ENCODE measurements around the gene IRF2. TPM values are rescaled to one million over a fixed set of nuclear protein-coding genes. Genes with fewer than 3 reads are reported as not detected.

IRF2 gene
- total RNA-seq, 2 experiments from 2014 or later: 11.4 to 14.9 TPM

DNA sequence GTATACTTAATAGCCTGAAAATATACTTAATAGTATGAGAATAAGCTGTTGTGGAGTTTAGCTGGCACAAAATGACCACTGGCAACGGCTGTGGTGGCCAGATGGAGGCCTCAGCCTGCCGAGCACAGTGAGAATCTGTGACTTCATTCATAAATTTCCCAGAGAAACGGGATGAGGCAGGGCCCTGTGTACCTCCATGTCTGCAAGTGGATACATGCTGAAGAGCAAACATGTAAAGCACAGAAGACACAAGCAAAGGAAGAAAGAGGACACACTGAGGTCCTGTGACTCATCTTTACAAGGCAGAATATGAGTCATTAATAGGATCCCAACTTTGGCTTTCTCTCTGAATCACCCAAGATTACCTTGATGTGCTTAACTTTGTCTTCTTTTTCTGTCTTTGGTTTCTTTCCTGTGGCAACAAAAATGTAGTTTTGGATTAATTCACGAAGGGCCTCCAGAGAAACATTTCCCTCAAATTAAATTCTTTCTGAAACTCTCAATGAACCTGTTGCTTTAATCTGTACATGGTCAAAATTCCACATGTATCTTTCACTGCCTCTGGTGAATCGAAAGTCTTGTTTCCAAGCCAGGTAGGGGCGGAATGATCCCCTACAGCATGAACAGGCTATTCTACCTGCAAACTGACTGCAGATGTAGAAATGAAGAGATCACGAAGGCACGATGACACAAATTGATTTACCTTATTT, 56.4 kb downstream of the IRF2 start:
- Histone ChIP-seq H3K4me3 (ENCODE audit: low read length) (peak overlapping the region; percentile 53), H3K27ac (ENCODE audit: low read depth in 1 of 2, low read length in 2 of 2) (peak overlapping the region; percentile 66 to 78), H3K4me1 (ENCODE audit: insufficient read depth, low read length) (peaks cover 72% of the 10 kb centered on the region), H3K27me3 (ENCODE audit: control insufficient read depth in 1 of 2, insufficient read depth in 2 of 2, low read length in 2 of 2) (no peaks in the 10 kb centered on the region), H3K9me3 (ENCODE audit: control insufficient read depth in 1 of 2, insufficient read depth in 1 of 2, low read length in 2 of 2) (no peaks in the 10 kb centered on the region), H3K36me3 (ENCODE audit: insufficient read depth, low read length) (peaks cover 50% of the 10 kb centered on the region)
- peak overlapping the region; percentile 92 for H3K27ac Mint-ChIP-seq
- H3K36me3 Mint-ChIP-seq (ENCODE audit: low read depth): peaks cover 83% of the 10 kb centered on the region
- no peaks in the 10 kb centered on the region for H3K9me3 Mint-ChIP-seq
- intact Hi-C loops (cut with DNase I, micrococcal nuclease): loop anchor here (1.0 to 10.0 kb wide), 5 partner anchors 34 to 153 kb away; partner anchors contain the start of gene IRF2 (in 1 of the 2)
- peak in 4 of 14 experiments; percentile 28 to 74 (median 64) for DNase-seq
- no peaks in the 10 kb centered on the region for H3K27me3 Mint-ChIP-seq
- TF ChIP-seq, protein P1, sequence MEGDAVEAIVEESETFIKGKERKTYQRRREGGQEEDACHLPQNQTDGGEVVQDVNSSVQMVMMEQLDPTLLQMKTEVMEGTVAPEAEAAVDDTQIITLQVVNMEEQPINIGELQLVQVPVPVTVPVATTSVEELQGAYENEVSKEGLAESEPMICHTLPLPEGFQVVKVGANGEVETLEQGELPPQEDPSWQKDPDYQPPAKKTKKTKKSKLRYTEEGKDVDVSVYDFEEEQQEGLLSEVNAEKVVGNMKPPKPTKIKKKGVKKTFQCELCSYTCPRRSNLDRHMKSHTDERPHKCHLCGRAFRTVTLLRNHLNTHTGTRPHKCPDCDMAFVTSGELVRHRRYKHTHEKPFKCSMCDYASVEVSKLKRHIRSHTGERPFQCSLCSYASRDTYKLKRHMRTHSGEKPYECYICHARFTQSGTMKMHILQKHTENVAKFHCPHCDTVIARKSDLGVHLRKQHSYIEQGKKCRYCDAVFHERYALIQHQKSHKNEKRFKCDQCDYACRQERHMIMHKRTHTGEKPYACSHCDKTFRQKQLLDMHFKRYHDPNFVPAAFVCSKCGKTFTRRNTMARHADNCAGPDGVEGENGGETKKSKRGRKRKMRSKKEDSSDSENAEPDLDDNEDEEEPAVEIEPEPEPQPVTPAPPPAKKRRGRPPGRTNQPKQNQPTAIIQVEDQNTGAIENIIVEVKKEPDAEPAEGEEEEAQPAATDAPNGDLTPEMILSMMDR (IDR thresholded peaks at IDR 0.05): no peak
- peaks cover 75% of the 10 kb centered on the region for H3K4me1 Mint-ChIP-seq (ENCODE audit: low read depth)
- peak overlapping the region; percentile 79 for H3K4me3 Mint-ChIP-seq
- POLR2A ChIA-PET: interaction anchor here (0.9 to 2.0 kb wide), 16 partner anchors 10 to 987 kb away, joined by 3 to 31 read pairs (median 4); partner anchors contain the start of genes CASP3, CENPU, IRF2 and PRIMPOL
- ATAC-seq (ENCODE audit: poor library complexity): peak; percentile 58
- CTCF ChIA-PET: interaction anchor here (2.6 kb wide), 1 partner anchor 153 kb away, joined by 11 read pairs; no protein-coding TSS in a partner anchor

DNA sequence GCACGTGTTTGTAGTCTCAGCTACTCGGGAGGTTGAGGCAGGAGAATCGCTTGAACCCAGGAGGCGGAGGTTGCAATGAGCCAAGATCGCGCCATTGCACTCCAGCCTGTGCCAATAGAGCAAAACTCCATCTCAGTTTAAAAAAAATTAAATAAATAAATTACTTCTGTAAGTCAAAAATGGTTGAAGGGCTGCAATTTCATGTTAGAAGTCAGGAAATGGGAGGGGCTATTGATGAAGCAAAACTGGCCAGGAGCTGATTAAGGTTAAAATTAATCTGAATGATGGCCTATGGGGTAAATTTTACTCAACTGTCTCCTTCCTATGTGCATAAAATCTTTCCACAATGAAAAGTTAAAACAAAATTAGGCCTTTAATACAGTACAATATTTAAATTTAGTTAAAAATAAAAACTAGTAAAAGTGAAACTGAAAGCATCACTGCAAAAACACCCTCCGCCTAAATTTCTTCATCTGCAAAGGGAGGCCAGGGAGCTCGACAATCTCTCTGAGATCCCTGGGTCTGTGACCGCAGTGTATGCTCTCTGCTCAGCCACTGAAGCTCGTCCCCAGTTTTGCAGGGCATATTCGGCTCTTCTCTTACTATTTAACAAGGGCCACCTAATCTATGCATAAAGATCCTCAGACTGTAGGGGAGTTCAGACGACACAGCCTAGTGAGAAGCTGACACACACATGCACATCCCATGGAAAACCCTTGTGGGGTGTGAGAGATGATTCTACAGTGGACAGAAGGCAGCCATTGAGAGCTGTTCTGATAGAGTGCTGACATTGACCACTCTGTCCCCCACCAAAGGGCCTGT, 57.2 kb downstream of the IRF2 start:
- Histone ChIP-seq H3K4me3 (ENCODE audit: low read length) (peak overlapping the region; percentile 53), H3K27ac (ENCODE audit: low read depth in 1 of 2, low read length in 2 of 2) (peak overlapping the region; percentile 66 to 78), H3K4me1 (ENCODE audit: insufficient read depth, low read length) (peaks cover 71% of the 10 kb centered on the region), H3K27me3 (ENCODE audit: control insufficient read depth in 1 of 2, insufficient read depth in 2 of 2, low read length in 2 of 2) (no peaks in the 10 kb centered on the region), H3K9me3 (ENCODE audit: control insufficient read depth in 1 of 2, insufficient read depth in 1 of 2, low read length in 2 of 2) (no peaks in the 10 kb centered on the region), H3K36me3 (ENCODE audit: insufficient read depth, low read length) (peaks cover 52% of the 10 kb centered on the region)
- H3K4me3 Mint-ChIP-seq: peak overlapping the region; percentile 79
- peaks cover 81% of the 10 kb centered on the region for H3K4me1 Mint-ChIP-seq (ENCODE audit: low read depth)
- ATAC-seq (ENCODE audit: poor library complexity): peak; percentile 52
- intact Hi-C loops (cut with DNase I, micrococcal nuclease): loop anchor here in 1 of 2 experiments (1.0 to 10.0 kb wide), 4 partner anchors 35 to 152 kb away; partner anchors contain the start of gene IRF2
- H3K27ac Mint-ChIP-seq: peak overlapping the region; percentile 92
- H3K27me3 Mint-ChIP-seq: no peaks in the 10 kb centered on the region
- peaks cover 85% of the 10 kb centered on the region for H3K36me3 Mint-ChIP-seq (ENCODE audit: low read depth)
- no peaks in the 10 kb centered on the region for H3K9me3 Mint-ChIP-seq
- peak in 12 of 14 experiments; percentile 11 to 76 (median 28) for DNase-seq
- CTCF ChIA-PET: interaction anchor here (1.1 to 2.6 kb wide), 2 partner anchors 134 to 153 kb away, joined by 3 to 11 read pairs; no protein-coding TSS in a partner anchor
- POLR2A ChIA-PET: interaction anchor here (0.8 to 2.0 kb wide), 17 partner anchors 11 to 986 kb away, joined by 3 to 31 read pairs (median 4); partner anchors contain the start of genes CASP3, CENPU, IRF2 and PRIMPOL
- TF ChIP-seq, protein P1 (IDR thresholded peaks at IDR 0.05): no peak

DNA sequence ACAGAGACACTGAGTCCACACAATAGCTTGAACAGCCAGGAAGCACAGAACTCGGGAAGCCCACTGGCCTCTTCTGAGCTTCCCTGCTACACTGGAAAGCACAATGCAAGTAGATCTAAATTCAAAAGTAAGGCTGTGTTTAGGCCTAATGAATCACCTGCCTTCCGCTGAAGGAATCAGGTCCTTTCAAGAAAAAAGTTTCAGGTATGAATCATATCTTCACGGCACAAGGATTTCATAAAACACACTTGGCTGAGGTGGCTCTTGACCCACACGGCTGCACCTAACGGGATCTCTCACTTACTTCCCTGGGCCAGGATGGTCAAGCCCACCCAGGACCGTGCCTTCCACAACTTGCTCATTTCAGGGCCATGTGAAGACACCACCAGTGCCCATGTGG, 59.3 kb downstream of the IRF2 start:
- no peak for ATAC-seq (ENCODE audit: poor library complexity)

More for the DNA sequence above, 59.3 kb downstream of the IRF2 start:
- Histone ChIP-seq H3K36me3 (ENCODE audit: insufficient read depth, low read length) (peaks cover 55% of the 10 kb centered on the region), H3K9me3 (ENCODE audit: control insufficient read depth in 1 of 2, insufficient read depth in 1 of 2, low read length in 2 of 2) (no peaks in the 10 kb centered on the region), H3K4me3 (ENCODE audit: low read length) (no peak overlapping the region), H3K27me3 (ENCODE audit: control insufficient read depth in 1 of 2, insufficient read depth in 2 of 2, low read length in 2 of 2) (no peaks in the 10 kb centered on the region), H3K27ac (ENCODE audit: low read depth in 1 of 2, low read length in 2 of 2) (no peak overlapping the region), H3K4me1 (ENCODE audit: insufficient read depth, low read length) (peaks cover 59% of the 10 kb centered on the region)
- peak overlapping the region; percentile 76 for H3K27ac Mint-ChIP-seq
- H3K9me3 Mint-ChIP-seq: no peaks in the 10 kb centered on the region
- TF ChIP-seq, protein P1 (IDR thresholded peaks at IDR 0.05): no peak
- DNase-seq: no peak
- H3K27me3 Mint-ChIP-seq: no peaks in the 10 kb centered on the region
- peaks cover 82% of the 10 kb centered on the region for H3K36me3 Mint-ChIP-seq (ENCODE audit: low read depth)
- intact Hi-C loops (cut with DNase I, micrococcal nuclease): loop anchor here in 1 of 2 experiments (5.0 to 10.0 kb wide), 2 partner anchors 37 to 150 kb away; no protein-coding TSS in a partner anchor
- POLR2A ChIA-PET: interaction anchor here (0.7 to 1.3 kb wide), 2 partner anchors 23 to 59 kb away, joined by 3 to 5 read pairs; partner anchors contain the start of gene IRF2
- H3K4me3 Mint-ChIP-seq: no peak overlapping the region
- CTCF ChIA-PET: no interaction called here
- peaks cover 74% of the 10 kb centered on the region for H3K4me1 Mint-ChIP-seq (ENCODE audit: low read depth)
